OCI-LY1 (cell line): ENCODE measurements around the gene ATP2B2.

Source experiments
- EZH2 ChIP-seq: fragments of 200-600 bp; sonication (generic), shearing (Covaris generic); IDR thresholded peaks from 2 replicates; pipeline ENCODE4 v1.8.0; 2017; ENCODE audit warnings: borderline replicate concordance, mixed run types, mild to moderate bottlenecking, antibody characterized with exemption, low read length, moderate library complexity, mixed read lengths
- TF ChIP-seq, protein P1 (sequence below): fragments of 200-600 bp; sonication (generic), shearing (Covaris generic); IDR thresholded peaks from 2 replicates; pipeline ENCODE4 v1.5.1; 2017; ENCODE audit warnings: mild to moderate bottlenecking, antibody characterized with exemption, low read length, moderate library complexity, mixed read lengths

DNA sequence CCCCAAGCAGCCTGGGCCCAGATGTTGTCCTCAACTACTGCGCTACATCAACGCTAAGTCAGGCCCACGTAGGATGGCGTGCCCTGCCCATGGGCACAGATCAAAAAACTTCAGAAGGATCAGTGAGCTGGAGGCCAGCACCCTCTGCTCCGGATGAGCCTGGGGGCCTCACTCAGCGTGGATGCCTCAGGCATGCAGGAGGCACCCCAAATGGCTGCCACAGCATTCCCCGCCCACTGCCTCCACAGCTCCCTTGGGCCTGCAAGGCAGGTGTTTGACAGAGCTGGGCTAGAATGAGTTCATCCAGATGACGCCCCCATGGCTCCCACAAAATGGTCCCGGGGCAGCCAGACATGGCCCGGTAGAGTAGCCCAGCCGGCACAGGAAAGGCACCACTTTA lies 7.1 kb downstream of the ATP2B2 start:
- TF ChIP-seq, protein P1, sequence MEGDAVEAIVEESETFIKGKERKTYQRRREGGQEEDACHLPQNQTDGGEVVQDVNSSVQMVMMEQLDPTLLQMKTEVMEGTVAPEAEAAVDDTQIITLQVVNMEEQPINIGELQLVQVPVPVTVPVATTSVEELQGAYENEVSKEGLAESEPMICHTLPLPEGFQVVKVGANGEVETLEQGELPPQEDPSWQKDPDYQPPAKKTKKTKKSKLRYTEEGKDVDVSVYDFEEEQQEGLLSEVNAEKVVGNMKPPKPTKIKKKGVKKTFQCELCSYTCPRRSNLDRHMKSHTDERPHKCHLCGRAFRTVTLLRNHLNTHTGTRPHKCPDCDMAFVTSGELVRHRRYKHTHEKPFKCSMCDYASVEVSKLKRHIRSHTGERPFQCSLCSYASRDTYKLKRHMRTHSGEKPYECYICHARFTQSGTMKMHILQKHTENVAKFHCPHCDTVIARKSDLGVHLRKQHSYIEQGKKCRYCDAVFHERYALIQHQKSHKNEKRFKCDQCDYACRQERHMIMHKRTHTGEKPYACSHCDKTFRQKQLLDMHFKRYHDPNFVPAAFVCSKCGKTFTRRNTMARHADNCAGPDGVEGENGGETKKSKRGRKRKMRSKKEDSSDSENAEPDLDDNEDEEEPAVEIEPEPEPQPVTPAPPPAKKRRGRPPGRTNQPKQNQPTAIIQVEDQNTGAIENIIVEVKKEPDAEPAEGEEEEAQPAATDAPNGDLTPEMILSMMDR = no peak
- no peak for TF ChIP-seq EZH2
